ENCODE measurements around the gene PRG2.

- TF ChIP-seq CTCF (IDR thresholded peaks at IDR 0.05; ENCODE audit: low read depth, low read length) (no peak), POLR2A (IDR thresholded peaks at IDR 0.05; ENCODE audit: extremely low read depth, insufficient read length) (no peak), MYC (IDR thresholded peaks at IDR 0.05; ENCODE audit: low read depth, low read length) (no peak), MAX (IDR thresholded peaks at IDR 0.05; ENCODE audit: low read depth, low read length) (peak; percentile 67; the same call in 1 of the 2 replicates)
Measured at GRCh38 chr11:57425565-57426438, 35.4 kb upstream of the PRG2 start.

Data from NB4 (cell line).